Left colon (tissue), 2 donors: ENCODE results near the gene KCNG1. TPM values are rescaled to one million over a fixed set of nuclear protein-coding genes. Genes with fewer than 3 reads are reported as not detected.

Experiments used
- ATAC-seq: fragments of 200-7000 bp; cut with Tn5 transposase; one replicate; pipeline ENCODE4 v1.9.1; 2020; ENCODE audit warnings: mild to moderate bottlenecking, moderate library complexity
- DNase-seq, 2 donors: peaks; one replicate each; pipeline ENCODE4 v3.0.0-alpha.2; 2020
- intact Hi-C, 2 donors: fragments of 100-400 bp; cut with DNase I in 1 of 2; cut with micrococcal nuclease in 1 of 2; formaldehyde crosslinking; loops; one replicate each; pipeline versions ENCODE4 v1.11.2 to v1.14.0; 2022; cut with DNase I, micrococcal nuclease
- total RNA-seq, 2 donors: library from RNA; stranded (reverse); fragmentation: NEBNext Ultra II Directional; extraction: Animal tissue kit (Norgen Biotek cat#: 25700); gene quantifications; one replicate each; pipeline ENCODE4 v1.2.1, GENCODE V29; 2021
- donor health status: DM: no; HTN: no; CAD: no.
- donor health status: DM: yes; HTN: yes; CAD: no.

KCNG1 gene
- total RNA-seq, 2 donors from 2014 or later: 2.3 to 15.2 TPM

- intact Hi-C loops: no loop called here
- ATAC-seq (no peak), DNase-seq (no peak)
Observed at GRCh38 chr20:50969435-50969834, 53.5 kb downstream of the KCNG1 start.

GRCh38 chr20:50968289-50968688 is 54.6 kb downstream of the KCNG1 start:
- ATAC-seq (no peak), DNase-seq (no peak)
- intact Hi-C loops: no loop called here

GRCh38 chr20:50967586-50967985 is 55.3 kb downstream of the KCNG1 start:
- ATAC-seq: no peak
- intact Hi-C loops: no loop called here

GRCh38 chr20:50959543-50960126 is 63.3 kb downstream of the KCNG1 start:
- DNase-seq: no peak
- ATAC-seq: no peak
- intact Hi-C loops: no loop called here

More at GRCh38 chr20:50967586-50967985, 55.3 kb downstream of the KCNG1 start:
- no peak for DNase-seq

GRCh38 chr20:50958615-50959542 is 64.0 kb downstream of the KCNG1 start, which contains the start of gene MOCS3:
MOCS3 (plus strand) TSS chr20:50958818; CDS start chr20:50958843, 25 bp downstream.
- peak; percentile 85 for ATAC-seq
- peak; percentile 81 to 84 for DNase-seq

GRCh38 chr20:50957798-50958614 is 64.9 kb downstream of the KCNG1 start, which contains the start of gene DPM1:
DPM1 (minus strand) TSS chr20:50958532; CDS start chr20:50958523, 9 bp downstream.
- ATAC-seq: peak; percentile 84
- intact Hi-C loops: no loop called here
- peak; percentile 86 to 91 for DNase-seq

More at GRCh38 chr20:50958615-50959542, 64.0 kb downstream of the KCNG1 start, which contains the start of gene MOCS3:
- intact Hi-C loops: no loop called here

GRCh38 chr20:50957276-50957675 is 65.6 kb downstream of the KCNG1 start:
- ATAC-seq (no peak), DNase-seq (no peak)
- intact Hi-C loops: no loop called here

GRCh38 chr20:50953821-50954220 is 69.1 kb downstream of the KCNG1 start:
- ATAC-seq: no peak
- intact Hi-C loops: no loop called here
- no peak for DNase-seq

Other genes starting within 250 kb of the KCNG1 start
- gene BCAS4, start 228.0 kb downstream of the KCNG1 start, total RNA-seq: 1 to 10 TPM in 1 of 2 donors, under 1 TPM in 1; 0.85 to 2.8 TPM
- gene ADNP, start 91.7 kb downstream of the KCNG1 start, total RNA-seq: 10 to 100 TPM; 52.5 to 54.2 TPM
- gene DPM1, start 64.6 kb downstream of the KCNG1 start, total RNA-seq: 10 to 100 TPM; 33.1 to 34.1 TPM
- gene MOCS3, start 64.3 kb downstream of the KCNG1 start, total RNA-seq: 1 to 10 TPM; 3.7 to 4.0 TPM